ENCODE measurements around the gene SLC14A1.

The SLC14A1 gene

DNA sequence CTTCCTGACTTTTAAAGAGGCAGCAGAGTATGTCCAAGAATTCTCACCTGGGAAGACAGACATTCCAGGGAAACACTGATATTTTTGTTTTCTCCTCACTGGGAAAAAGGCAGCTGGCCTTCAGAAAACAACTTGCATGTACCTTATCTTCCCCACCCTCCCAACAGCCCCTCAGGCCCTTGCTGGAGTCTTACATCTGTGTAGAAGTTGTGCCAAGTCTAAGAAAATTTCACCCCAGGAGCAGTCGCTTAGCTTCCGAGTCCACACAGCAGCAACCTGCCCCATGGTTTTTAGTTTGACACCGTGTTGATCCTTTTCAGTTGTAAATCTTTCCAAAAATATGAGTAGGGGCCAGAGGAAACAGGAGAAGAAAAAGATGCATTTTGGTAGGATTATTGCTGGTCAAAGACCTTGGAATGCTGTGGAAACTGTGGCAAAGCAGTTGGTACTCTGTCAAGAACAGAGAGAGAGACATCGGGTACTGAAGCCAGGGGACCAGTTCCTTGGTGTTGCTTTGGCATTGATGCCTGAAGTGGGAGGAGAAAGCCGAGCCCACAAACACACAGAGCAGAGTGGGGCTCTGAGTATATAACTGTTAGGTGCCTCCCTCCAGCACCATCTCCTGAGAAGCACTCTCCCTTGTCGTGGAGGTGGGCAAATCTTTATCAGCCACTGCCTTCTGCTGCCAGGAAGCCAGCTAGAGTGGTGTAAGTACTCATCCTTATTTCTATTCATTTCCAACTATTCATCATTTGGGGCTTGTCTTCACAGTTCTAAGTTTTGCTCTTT, at the start of gene SLC14A1:
TSS of gene SLC14A1 (plus strand) at position 615 of the 789 bp plus-strand sequence. CDS start 6,140 bp downstream, outside the sequence.
- no peak for DNase-seq

DNA sequence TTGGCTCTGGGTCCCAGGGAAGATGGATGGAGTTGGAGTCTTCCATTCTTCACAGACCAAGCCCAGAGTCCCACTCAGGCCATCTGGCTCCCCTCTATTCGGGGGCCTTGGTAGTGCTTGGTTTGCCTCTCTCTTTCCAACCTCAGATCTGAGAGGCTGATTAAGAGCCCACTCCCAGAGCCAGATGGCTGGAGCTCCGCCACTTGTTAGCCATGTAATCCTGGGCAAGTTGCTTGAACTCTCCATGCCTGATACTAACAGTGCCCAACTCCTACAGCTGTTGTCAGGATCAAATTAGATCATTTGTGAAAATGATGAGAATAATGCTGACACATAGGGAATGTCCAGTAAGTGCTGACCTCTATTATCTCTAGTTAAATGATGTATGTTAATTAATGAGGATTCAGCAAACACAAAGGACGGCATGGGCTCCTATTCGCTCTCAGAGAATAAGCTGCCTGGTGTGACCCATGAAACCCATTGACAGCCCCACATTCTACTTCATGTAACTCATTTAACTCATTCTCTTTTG, 46.6 kb upstream of the SLC14A1 start:
- no peak for DNase-seq

GRCh38 chr18:45678441-45678840, 45.5 kb upstream of the SLC14A1 start:
- no peak for DNase-seq

GRCh38 chr18:45678850-45679249, 45.1 kb upstream of the SLC14A1 start:
- DNase-seq = no peak

- no peak for DNase-seq
Measured at GRCh38 chr18:45680066-45680690, 43.8 kb upstream of the SLC14A1 start.

DNA sequence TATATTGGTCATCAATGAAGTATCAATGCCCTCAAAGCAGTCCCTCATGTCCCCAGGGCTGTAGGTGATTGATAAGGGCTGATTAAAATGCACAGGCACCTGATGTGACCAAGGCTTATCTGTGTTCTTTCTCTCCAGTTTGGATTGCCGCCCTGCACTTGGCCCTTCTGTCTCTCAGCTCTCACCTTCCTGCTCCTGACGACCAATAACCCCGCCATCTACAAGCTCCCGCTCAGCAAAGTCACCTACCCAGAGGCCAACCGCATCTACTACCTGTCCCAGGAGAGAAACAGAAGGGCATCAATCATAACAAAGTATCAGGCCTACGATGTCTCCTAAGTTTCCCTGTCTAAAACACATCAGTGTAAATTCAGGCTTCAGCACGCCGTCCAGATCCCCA, 41.8 kb upstream of the SLC14A1 start:
- DNase-seq = no peak

GRCh38 chr18:45684341-45685115, 39.5 kb upstream of the SLC14A1 start:
- DNase-seq = no peak

DNA sequence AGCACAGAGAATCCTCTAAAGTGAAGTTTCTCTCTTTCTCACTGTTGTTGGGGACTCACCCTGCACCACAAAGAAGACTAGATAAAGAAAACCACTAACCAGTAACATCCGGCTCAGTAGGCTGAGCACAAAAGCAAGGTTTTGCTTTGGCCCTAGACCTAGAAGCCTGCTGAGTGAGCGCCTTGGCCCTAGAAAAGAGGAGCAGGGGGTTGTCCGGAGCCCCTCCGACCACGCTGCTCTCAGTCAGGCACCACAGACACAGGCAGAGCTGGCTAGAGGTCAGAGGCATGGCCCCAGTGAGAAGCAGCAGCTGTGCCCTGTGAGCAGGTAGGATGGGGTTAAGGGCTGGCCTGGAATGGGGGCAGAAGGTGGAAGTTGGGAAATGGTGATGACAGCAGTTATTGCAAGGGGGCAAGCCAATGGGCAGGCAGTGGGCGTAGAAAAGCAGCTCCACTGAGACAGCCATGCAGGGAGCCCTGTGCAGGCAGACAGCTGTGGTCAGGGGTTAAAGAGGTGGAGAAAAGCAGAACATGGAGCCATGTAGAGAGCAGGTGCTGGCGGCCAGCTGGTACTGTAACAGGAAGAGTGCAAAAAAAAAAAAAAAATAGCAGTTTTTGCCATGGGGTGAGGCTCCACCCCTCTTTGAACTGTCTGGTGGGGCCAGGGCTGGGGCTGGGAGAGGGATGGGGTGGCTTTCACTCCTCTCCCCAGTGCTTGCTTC, 36.9 kb upstream of the SLC14A1 start:
- no peak for DNase-seq

DNA sequence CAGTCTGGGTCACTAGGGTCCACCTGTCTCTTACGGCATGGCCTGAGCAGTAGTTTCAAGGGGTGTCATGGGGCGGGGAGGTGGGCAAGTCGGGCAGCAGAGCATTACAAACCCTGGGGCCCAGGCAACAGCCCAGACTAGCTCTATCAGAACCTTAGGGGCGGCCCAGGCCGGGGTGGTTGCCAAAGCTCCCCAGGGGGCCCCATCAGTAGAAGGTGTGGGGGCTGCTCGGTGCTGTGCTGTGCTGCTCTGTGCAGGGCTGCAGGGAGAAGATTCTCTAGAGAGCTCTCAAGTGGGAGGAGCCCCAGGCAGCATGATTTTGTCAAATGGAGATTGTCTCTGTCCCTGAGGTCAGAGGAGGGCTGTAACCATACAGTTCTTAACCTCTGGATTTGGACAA, 36.4 kb upstream of the SLC14A1 start:
- no peak for DNase-seq

GRCh38 chr18:45688113-45688512, 35.9 kb upstream of the SLC14A1 start:
- no peak for DNase-seq

DNA sequence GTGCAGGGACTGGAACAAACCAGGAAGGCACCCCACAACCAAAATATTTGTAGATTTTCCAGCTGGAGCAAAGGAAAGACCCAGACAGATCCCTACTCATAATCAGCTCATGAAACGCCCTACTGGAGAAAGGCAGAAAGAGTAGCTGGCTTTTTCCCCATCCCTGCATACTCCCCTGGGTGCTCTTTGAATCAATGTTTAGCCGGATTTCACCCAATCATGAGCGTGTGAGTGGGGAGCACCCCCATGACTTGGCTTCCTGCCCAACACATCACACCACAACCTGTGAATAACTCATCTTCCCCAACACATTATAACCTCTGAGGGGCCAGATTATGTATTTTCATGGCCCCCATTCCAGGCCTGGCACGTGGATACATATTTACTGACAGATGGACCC, 35.1 kb upstream of the SLC14A1 start:
- DNase-seq = no peak

- DNase-seq = no peak
Measured at GRCh38 chr18:45689396-45689795, 34.6 kb upstream of the SLC14A1 start.

DNA sequence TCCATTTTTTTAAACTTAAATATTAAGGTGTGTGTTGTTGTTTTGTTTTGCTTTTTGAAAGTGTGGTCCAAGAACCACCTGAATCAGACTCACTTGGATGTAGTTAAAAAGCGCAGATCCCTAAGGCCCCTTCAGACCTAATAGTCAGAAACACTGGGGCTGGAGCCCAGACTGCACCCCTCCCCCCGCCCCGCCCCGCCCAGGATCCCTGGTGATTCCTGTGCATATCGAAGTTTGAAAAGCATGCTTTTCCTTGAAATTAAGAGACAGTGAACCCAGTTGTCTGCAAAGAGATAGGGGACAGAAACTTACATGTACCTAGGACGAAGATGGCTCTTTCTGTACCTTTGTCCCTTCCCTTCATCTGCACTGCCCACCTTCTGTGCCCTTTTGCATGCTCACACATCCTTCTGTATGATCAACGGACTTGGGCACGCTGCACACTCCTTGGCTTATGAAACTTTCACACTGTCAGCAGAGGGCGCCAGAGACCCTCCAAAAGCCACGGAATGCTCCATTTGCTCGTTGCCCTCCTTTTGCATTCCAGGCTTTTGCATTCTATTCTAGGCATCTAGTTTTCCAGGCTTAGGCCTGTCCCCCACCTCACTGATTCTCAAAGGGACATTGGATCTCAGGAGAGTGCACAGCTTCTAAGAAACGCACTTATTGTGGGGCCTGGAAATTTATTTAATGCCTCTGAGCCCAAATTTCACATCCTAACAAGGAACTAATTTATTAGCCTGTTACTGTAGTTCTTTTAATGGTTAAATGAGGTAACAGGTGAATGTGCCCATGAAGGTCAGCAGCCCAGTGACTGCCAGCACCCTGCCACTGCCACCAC, 32.8 kb upstream of the SLC14A1 start:
- peak; percentile 69 for DNase-seq

DNA sequence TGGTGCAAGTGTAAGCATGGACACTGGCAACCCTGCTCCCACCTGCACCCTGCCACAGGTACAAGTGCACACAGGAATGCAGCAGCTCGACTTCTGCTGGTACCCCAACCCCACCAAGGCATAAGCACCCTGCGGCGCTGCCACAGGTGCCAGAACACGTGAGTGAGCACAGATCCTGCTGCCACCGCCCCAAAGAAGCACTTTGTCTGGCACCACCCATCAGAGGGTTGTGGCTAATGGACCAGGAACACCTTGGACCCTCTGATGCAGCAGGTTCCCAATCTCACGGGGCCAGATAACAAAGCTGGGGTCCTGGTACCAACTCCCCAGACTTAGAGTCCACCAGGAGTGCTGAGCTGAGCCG, 32.2 kb upstream of the SLC14A1 start:
- no peak for DNase-seq

- DNase-seq = no peak
Measured at GRCh38 chr18:45702708-45703265, 21.2 kb upstream of the SLC14A1 start.

DNA sequence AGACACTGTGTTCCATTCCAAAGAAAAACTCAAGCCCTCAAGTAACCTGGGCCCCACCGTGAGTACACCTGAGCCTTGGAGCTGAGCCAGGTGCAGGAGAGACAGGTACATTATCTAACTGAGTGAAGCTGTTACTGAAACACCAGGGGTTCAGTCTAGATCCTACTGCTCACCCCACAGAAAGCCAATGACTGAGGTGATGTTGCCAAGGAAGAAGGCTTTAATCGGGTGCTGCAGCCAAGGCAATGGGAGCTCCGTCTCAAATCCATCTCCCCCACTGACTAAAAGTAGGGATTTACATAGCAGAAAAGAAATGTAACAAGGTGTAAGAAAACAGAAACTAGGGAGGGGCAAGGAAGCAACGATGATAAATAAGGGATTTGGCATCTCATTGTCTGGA, 15.2 kb upstream of the SLC14A1 start:
- DNase-seq = no peak

GRCh38 chr18:45712061-45712460, 11.9 kb upstream of the SLC14A1 start:
- DNase-seq = no peak

- no peak for DNase-seq
Measured at GRCh38 chr18:45713239-45713638, 10.7 kb upstream of the SLC14A1 start.

DNA sequence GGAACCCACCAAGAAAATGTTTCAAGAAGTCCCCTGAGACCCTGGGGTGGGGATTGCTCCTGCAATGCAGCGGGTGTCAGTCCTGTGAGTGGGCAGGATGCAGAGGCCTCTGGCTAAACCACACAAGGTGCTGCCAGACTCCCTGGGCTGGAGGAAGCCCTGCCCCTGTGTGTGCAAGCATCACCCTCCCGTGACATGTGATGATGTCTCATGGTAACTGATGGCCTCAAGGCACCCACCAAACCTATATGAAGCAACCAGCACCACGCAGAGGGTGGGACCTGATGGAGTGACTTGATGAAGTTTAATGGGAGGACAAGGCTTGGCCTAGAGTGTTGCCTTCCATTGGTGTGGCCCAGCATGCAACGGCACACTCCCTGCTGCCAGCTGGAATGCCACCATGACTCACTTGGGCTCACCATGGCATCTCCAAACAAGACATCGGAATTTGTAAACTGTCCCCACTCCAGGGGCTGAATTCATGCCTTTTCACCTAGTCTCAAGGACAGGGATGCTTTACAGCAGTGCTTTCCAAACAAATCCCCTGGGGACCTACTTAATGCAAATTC, 8.7 kb upstream of the SLC14A1 start:
- no peak for DNase-seq

GRCh38 chr18:45719106-45719505, 4.9 kb upstream of the SLC14A1 start:
- DNase-seq = peak; percentile 11

- peak; percentile 62 for DNase-seq
Measured at GRCh38 chr18:45722899-45723298, 1.1 kb upstream of the SLC14A1 start.

Measured in kidney glomerular epithelial cell (primary cell).